Parathyroid adenoma (tissue), 2 donors: ENCODE data around the gene SOWAHB.

Source experiments
- H2AFZ ChIP-seq: fragments of 300-600 bp; sonication (generic); one replicate; pipeline ENCODE4 v1.7.0; 2017; ENCODE audit warnings: antibody characterized with exemption, mild to moderate bottlenecking
- H3K27ac ChIP-seq: fragments of 300-600 bp; sonication (generic); one replicate; pipeline ENCODE4 v1.7.0; 2017
- H3K27me3 ChIP-seq: fragments of 300-600 bp; sonication (generic); one replicate; pipeline ENCODE4 v1.7.0; 2017; ENCODE audit warnings: low read length; ENCODE audit not compliant: control insufficient read depth, insufficient read depth
- H3K36me3 ChIP-seq: fragments of 300-600 bp; sonication (generic); one replicate; pipeline ENCODE4 v1.7.0; 2017; ENCODE audit warnings: low read length; ENCODE audit not compliant: control insufficient read depth, insufficient read depth
- H3K4me1 ChIP-seq: fragments of 300-600 bp; sonication (generic); one replicate; pipeline ENCODE4 v1.7.0; 2017; ENCODE audit warnings: control low read depth
- H3K4me2 ChIP-seq: fragments of 300-600 bp; sonication (generic); one replicate; pipeline ENCODE4 v1.7.0; 2017; ENCODE audit warnings: low read length
- H3K4me3 ChIP-seq: fragments of 300-600 bp; sonication (generic); one replicate; pipeline ENCODE4 v1.7.0; 2017; ENCODE audit warnings: low read depth, low read length
- H3K79me2 ChIP-seq: fragments of 300-600 bp; sonication (generic); one replicate; pipeline ENCODE4 v1.7.0; 2017; ENCODE audit warnings: control low read depth
- H3K9ac ChIP-seq: fragments of 300-600 bp; sonication (generic); one replicate; pipeline ENCODE4 v1.7.0; 2017; ENCODE audit warnings: mild to moderate bottlenecking
- H3K9me3 ChIP-seq: fragments of 300-600 bp; sonication (generic); one replicate; pipeline ENCODE4 v1.7.0; 2017; ENCODE audit warnings: low read length; ENCODE audit not compliant: control insufficient read depth
- CTCF ChIP-seq: fragments of 300-600 bp; sonication (generic); IDR thresholded peaks from one replicate; pipeline ENCODE4 v1.7.0; 2017; ENCODE audit warnings: antibody characterized with exemption, mild to moderate bottlenecking
- donor health status: primary hyperparathyroidism.

The SOWAHB gene

GRCh38 chr4:76851375-76851774, 46.6 kb downstream of the SOWAHB start:
- Histone ChIP-seq H2AFZ (no peak overlapping the region), H3K9me3 (no peaks in the 10 kb centered on the region), H3K4me2 (peak overlapping the region; percentile 24), H3K27me3 (no peaks in the 10 kb centered on the region), H3K36me3 (no peaks in the 10 kb centered on the region), H3K9ac (no peak overlapping the region), H3K79me2 (no peaks in the 10 kb centered on the region), H3K4me1 (peaks cover 3% of the 10 kb centered on the region), H3K4me3 (no peak overlapping the region), H3K27ac (no peak overlapping the region)
- no peak for TF ChIP-seq CTCF

- no peak overlapping the region for H3K27ac ChIP-seq
- no peaks in the 10 kb centered on the region for H3K4me1 ChIP-seq
- TF ChIP-seq CTCF = no peak
- H3K79me2 ChIP-seq = no peaks in the 10 kb centered on the region
- H2AFZ ChIP-seq = no peak overlapping the region
- H3K27me3 ChIP-seq = no peaks in the 10 kb centered on the region
- no peak overlapping the region for H3K4me3 ChIP-seq
- H3K9me3 ChIP-seq = no peaks in the 10 kb centered on the region
- no peaks in the 10 kb centered on the region for H3K36me3 ChIP-seq
- H3K4me2 ChIP-seq = no peak overlapping the region
- no peak overlapping the region for H3K9ac ChIP-seq
These were observed 47.9 kb downstream of the SOWAHB start for GRCh38 chr4:76850010-76850441.
